Stimulated activated CD8-positive, alpha-beta memory T cell treated with anti-CD3 and anti-CD28 coated beads, Interleukin-4, amount 100 ng/mL, for 48 hours (primary cell): ENCODE measurements around the gene LDLRAD3.
"Not testable (repeated sequence)": the region's sequence is repeated elsewhere in the genome, so short reads cannot be mapped to it uniquely, and the experiment has no call there.

ENCODE experiments used
- DNase-seq: peaks from one replicate; pipeline ENCODE4 v3.0.0-alpha.2; 2020

LDLRAD3 gene

GRCh38 chr11:36186340-36187175 is 242.7 kb downstream of the LDLRAD3 start:
- no peak for DNase-seq

- DNase-seq, result no peak
Measured at GRCh38 chr11:36187622-36188021, 243.8 kb downstream of the LDLRAD3 start.

GRCh38 chr11:36189735-36190134 is 245.9 kb downstream of the LDLRAD3 start:
- DNase-seq, result not testable (repeated sequence)

GRCh38 chr11:36191941-36192340 is 248.1 kb downstream of the LDLRAD3 start:
- no peak for DNase-seq

- DNase-seq, result no peak
Measured at GRCh38 chr11:36192425-36193289, 248.8 kb downstream of the LDLRAD3 start.

- DNase-seq, result no peak
Measured at GRCh38 chr11:36193290-36193619, 249.4 kb downstream of the LDLRAD3 start.

GRCh38 chr11:36193721-36194120 is 249.9 kb downstream of the LDLRAD3 start:
- no peak for DNase-seq

GRCh38 chr11:36195496-36196354 is 251.9 kb downstream of the LDLRAD3 start:
- DNase-seq, result no peak

GRCh38 chr11:36196411-36196998 is 252.6 kb downstream of the LDLRAD3 start:
- no peak for DNase-seq

- DNase-seq, result no peak
Measured at GRCh38 chr11:36201411-36201810, 257.5 kb downstream of the LDLRAD3 start.

GRCh38 chr11:36205536-36205935 is 261.7 kb downstream of the LDLRAD3 start:
- DNase-seq, result no peak

- DNase-seq, result no peak
Measured at GRCh38 chr11:36210529-36210928, 266.7 kb downstream of the LDLRAD3 start.

GRCh38 chr11:36211761-36212430 is 268.0 kb downstream of the LDLRAD3 start:
- no peak for DNase-seq

- no peak for DNase-seq
Measured at GRCh38 chr11:36212564-36213392, 268.9 kb downstream of the LDLRAD3 start.

- DNase-seq, result no peak
Measured at GRCh38 chr11:36213393-36213840, 269.6 kb downstream of the LDLRAD3 start.

GRCh38 chr11:36214480-36214879 is 270.6 kb downstream of the LDLRAD3 start:
- DNase-seq, result no peak

GRCh38 chr11:36214976-36215692 is 271.3 kb downstream of the LDLRAD3 start:
- no peak for DNase-seq

- no peak for DNase-seq
Measured at GRCh38 chr11:36215693-36216060, 271.8 kb downstream of the LDLRAD3 start.

- no peak for DNase-seq
Measured at GRCh38 chr11:36216061-36216615, 272.3 kb downstream of the LDLRAD3 start.

GRCh38 chr11:36218283-36218921 is 274.5 kb downstream of the LDLRAD3 start:
- no peak for DNase-seq
